Neural cell (in vitro differentiated cells): ENCODE results near the gene VWA3B. TPM values are rescaled to one million over a fixed set of nuclear protein-coding genes. Genes with fewer than 3 reads are reported as not detected.

Experiments used
- H2AFZ ChIP-seq: fragments of 200-600, 300-800 bp; sonication (generic), shearing (Covaris generic); 2 replicates; pipeline ENCODE4 v1.6.0; 2014; ENCODE audit warnings: low read depth, mild to moderate bottlenecking, antibody characterized with exemption, low read length, moderate library complexity
- H3F3A ChIP-seq: fragments of 200-600 bp; shearing (Covaris generic); 2 replicates; pipeline ENCODE4 v1.6.1; 2016; ENCODE audit warnings: mild to moderate bottlenecking, moderate library complexity, mixed read lengths, antibody characterized with exemption, low read length; ENCODE audit not compliant: insufficient read depth, poor library complexity, severe bottlenecking
- H3K27ac ChIP-seq: fragments of 200-600, 300-800 bp; sonication (generic), shearing (Covaris generic); 2 replicates; pipeline ENCODE4 v1.5.1; 2014; ENCODE audit warnings: mild to moderate bottlenecking, low read length, moderate library complexity
- H3K27me3 ChIP-seq: fragments of 300-800, 200-600 bp; sonication (generic), shearing (Covaris generic); 2 replicates; pipeline ENCODE4 v1.6.0; 2014; ENCODE audit warnings: mild to moderate bottlenecking, low read depth, low read length, moderate library complexity; ENCODE audit not compliant: insufficient read depth
- H3K36me3 ChIP-seq: fragments of 300-800, 200-600 bp; sonication (generic), shearing (Covaris generic); 2 replicates; pipeline ENCODE4 v1.5.1; 2014; ENCODE audit warnings: mild to moderate bottlenecking, antibody characterized with exemption, low read length, moderate library complexity; ENCODE audit not compliant: insufficient read depth
- H3K4me2 ChIP-seq: fragments of 300-800, 200-600 bp; sonication (generic), shearing (Covaris generic); 2 replicates; pipeline ENCODE4 v1.6.0; 2014; ENCODE audit warnings: mild to moderate bottlenecking, low read length
- H3K4me3 ChIP-seq: fragments of 300-800, 200-600 bp; sonication (generic), shearing (Covaris generic); 2 replicates; pipeline ENCODE4 v1.5.1; 2014; ENCODE audit warnings: mild to moderate bottlenecking, low read length, moderate library complexity
- H3K79me2 ChIP-seq: fragments of 200-600 bp; shearing (Covaris generic); replicated peaks from 2 replicates; pipeline ENCODE4 v1.6.0; 2014; ENCODE audit warnings: mild to moderate bottlenecking, low read length, moderate library complexity; ENCODE audit not compliant: insufficient read depth
- H3K9ac ChIP-seq: fragments of 300-800, 200-600 bp; sonication (generic), shearing (Covaris generic); 2 replicates; pipeline ENCODE4 v1.6.1; 2016; ENCODE audit warnings: mild to moderate bottlenecking, low read length, mixed read lengths
- H3K9me2 ChIP-seq: fragments of 200-600 bp; shearing (Covaris generic); 2 replicates; pipeline ENCODE4 v1.6.1; 2016; ENCODE audit warnings: mild to moderate bottlenecking, low read length, mixed read lengths; ENCODE audit not compliant: insufficient read depth
- H3K9me3 ChIP-seq: fragments of 200-600, 300-800 bp; sonication (generic), shearing (Covaris generic); 2 replicates; pipeline ENCODE4 v1.6.1; 2016; ENCODE audit warnings: mild to moderate bottlenecking, mixed run types, low read length, moderate library complexity, mixed read lengths
- H4K20me1 ChIP-seq: fragments of 200-600 bp; shearing (Covaris generic); 2 replicates; pipeline ENCODE4 v1.6.1; 2016; ENCODE audit warnings: mild to moderate bottlenecking, mixed run types; ENCODE audit not compliant: insufficient read depth
- CTCF ChIP-seq: fragments of 450-650 bp; IDR thresholded peaks from 2 replicates; pipeline ENCODE4 v1.5.1; 2014; ENCODE audit warnings: antibody characterized with exemption, mild to moderate bottlenecking, moderate library complexity; ENCODE audit not compliant: poor library complexity, severe bottlenecking
- EP300 ChIP-seq: fragments of 450-650 bp; conservative IDR thresholded peaks from 2 replicates; pipeline ENCODE4 v1.6.1; 2014; ENCODE audit warnings: antibody characterized with exemption, mild to moderate bottlenecking, moderate library complexity; ENCODE audit not compliant: poor library complexity, severe bottlenecking
- EZH2 ChIP-seq: fragments of 200-600, 300-800 bp; shearing (Covaris generic), sonication (generic); IDR thresholded peaks from 2 replicates; pipeline ENCODE4 v1.6.1; 2014; ENCODE audit warnings: antibody characterized with exemption, low read length, borderline replicate concordance, mild to moderate bottlenecking; ENCODE audit not compliant: insufficient read depth, poor library complexity, severe bottlenecking
- MXI1 ChIP-seq: fragments of 450-650 bp; conservative IDR thresholded peaks from 2 replicates; pipeline ENCODE4 v1.6.1; 2014; ENCODE audit warnings: antibody characterized with exemption, mild to moderate bottlenecking; ENCODE audit not compliant: poor library complexity, severe bottlenecking
- POLR2AphosphoS5 ChIP-seq: IDR thresholded peaks from 2 replicates; pipeline ENCODE4 v1.6.1; 2012
- RAD21 ChIP-seq: fragments of 450-650 bp; conservative IDR thresholded peaks from 2 replicates; pipeline ENCODE4 v1.6.1; 2014; ENCODE audit warnings: antibody characterized with exemption, mild to moderate bottlenecking, moderate library complexity
- REST ChIP-seq: IDR thresholded peaks from 2 replicates; pipeline ENCODE4 v1.6.1; 2012; ENCODE audit warnings: borderline replicate concordance
- SMC3 ChIP-seq: fragments of 450-650 bp; conservative IDR thresholded peaks from 2 replicates; pipeline ENCODE4 v1.6.1; 2014; ENCODE audit warnings: antibody characterized with exemption, mild to moderate bottlenecking, moderate library complexity; ENCODE audit not compliant: poor library complexity
- TAF1 ChIP-seq: IDR thresholded peaks from 2 replicates; pipeline ENCODE4 v1.6.1; 2012; ENCODE audit warnings: low read depth
- polyA plus RNA-seq: library from polyadenylated mRNA; depleted of rRNA; stranded (reverse); fragments of >200 nt; gene quantifications from 2 replicates; pipeline ENCODE4 v1.2.3, GENCODE V29; 2014

Gene VWA3B
- polyA plus RNA-seq, 1 donor from 2014 or later: not detected

GRCh38 chr2:98295721-98296414 lies 208.9 kb downstream of the VWA3B start:
- Histone ChIP-seq H4K20me1 (no peaks in the 10 kb centered on the region), H3K9me3 (no peaks in the 10 kb centered on the region), H3K36me3 (no peaks in the 10 kb centered on the region), H3K4me3 (no peak overlapping the region), H2AFZ (no peak overlapping the region), H3K9me2 (no peaks in the 10 kb centered on the region), H3K79me2 (no peaks in the 10 kb centered on the region), H3K4me2 (no peak overlapping the region), H3K9ac (no peak overlapping the region), H3K27ac (no peak overlapping the region), H3F3A (no peaks in the 10 kb centered on the region), H3K27me3 (no peaks in the 10 kb centered on the region)
- TF ChIP-seq TAF1 (no peak), CTCF (no peak), SMC3 (no peak), EZH2 (no peak), RAD21 (no peak), MXI1 (no peak), POLR2AphosphoS5 (no peak), EP300 (no peak), REST (no peak)

GRCh38 chr2:98296440-98296839 lies 209.5 kb downstream of the VWA3B start:
- H3K27ac ChIP-seq: no peak overlapping the region
- H2AFZ ChIP-seq: no peak overlapping the region
- H3K79me2 ChIP-seq: no peaks in the 10 kb centered on the region
- H3K27me3 ChIP-seq: no peaks in the 10 kb centered on the region
- no peaks in the 10 kb centered on the region for H3K36me3 ChIP-seq
- H4K20me1 ChIP-seq: no peaks in the 10 kb centered on the region
- no peaks in the 10 kb centered on the region for H3K9me3 ChIP-seq
- H3K9me2 ChIP-seq: no peaks in the 10 kb centered on the region
- no peaks in the 10 kb centered on the region for H3F3A ChIP-seq
- H3K4me3 ChIP-seq: no peak overlapping the region
- H3K9ac ChIP-seq: no peak overlapping the region
- no peak overlapping the region for H3K4me2 ChIP-seq
- TF ChIP-seq EZH2 (no peak), POLR2AphosphoS5 (no peak), SMC3 (no peak), MXI1 (no peak), REST (no peak), TAF1 (no peak), CTCF (no peak), EP300 (no peak), RAD21 (no peak)
